ENCODE measurements around the gene ANKRD60. TPM values are rescaled to one million over a fixed set of nuclear protein-coding genes. Genes with fewer than 3 reads are reported as not detected.
A peak's percentile ranks its signal among the peaks of the same experiment; 100 is the strongest.

ANKRD60 gene
- total and polyA plus RNA-seq, 2 of the 4 experiments (the other 2 are of a cell fraction): not detected

DNA sequence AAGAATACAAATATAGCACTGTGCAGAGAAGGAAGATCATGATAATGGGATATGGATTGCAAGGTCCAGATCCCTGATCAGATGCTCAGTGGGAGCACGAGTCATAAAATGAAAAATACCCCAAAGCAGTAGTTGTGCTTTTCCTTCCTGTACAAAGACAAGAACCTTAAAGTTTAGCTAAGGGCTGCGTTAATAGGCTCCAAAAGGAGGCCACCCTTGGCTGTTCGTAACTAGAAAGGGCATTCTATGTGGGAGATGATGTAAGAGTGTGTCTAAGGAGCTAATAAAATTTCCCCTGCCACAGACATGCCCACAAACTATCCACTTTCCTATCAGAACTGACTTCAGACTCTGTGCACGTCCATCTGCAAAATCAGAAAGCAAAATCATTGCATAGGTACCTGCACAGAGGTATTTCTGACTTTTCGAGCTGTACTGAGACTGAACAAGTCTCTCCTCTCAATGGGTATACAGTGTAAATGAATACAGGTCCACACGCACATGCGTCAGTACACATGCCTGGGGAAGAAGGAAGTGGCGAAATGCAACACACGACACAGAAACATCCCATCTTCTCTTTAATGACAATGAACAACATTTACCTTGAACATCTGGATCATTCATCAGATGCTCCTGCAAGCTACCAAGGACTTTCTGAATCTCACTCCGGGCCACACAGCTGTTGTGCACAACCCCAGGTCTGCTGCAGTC, 16.9 kb upstream of the ANKRD60 start:
- no peak overlapping the region for H4K8ac ChIP-seq (ENCODE audit: low read depth in 2 of 2, low read length in 2 of 2)
- no peaks in the 10 kb centered on the region for H3K9me3 ChIP-seq (ENCODE audit: control insufficient read depth, insufficient read depth, low read length)
- no peak overlapping the region for H2BK20ac ChIP-seq (ENCODE audit: low read depth, low read length)
- no peak overlapping the region; the same call in 1 of the 2 replicates for H3K14ac ChIP-seq (replicated peaks; ENCODE audit: low read depth, low read length)
- intact Hi-C loops (cut with micrococcal nuclease): no loop called here
- H3K27me3 ChIP-seq (ENCODE audit: control insufficient read depth, insufficient read depth, low read length): no peaks in the 10 kb centered on the region
- H2AFZ ChIP-seq (replicated peaks; ENCODE audit: low read length, poor library complexity): no peak overlapping the region
- H3K36me3 ChIP-seq (ENCODE audit: control insufficient read depth, insufficient read depth, low read length): peaks cover 38% of the 10 kb centered on the region
- peak overlapping the region; percentile 5; the same call in 1 of the 2 replicates for H3K4ac ChIP-seq (ENCODE audit: low read depth, low read length)
- H4K91ac ChIP-seq (ENCODE audit: insufficient read depth, low read depth, low read length): no peak overlapping the region
- H3K4me2 ChIP-seq (ENCODE audit: low read depth, low read length): no peak overlapping the region
- no peak overlapping the region for H2BK5ac ChIP-seq (ENCODE audit: low read depth, low read length, poor library complexity, severe bottlenecking)
- CTCF ChIA-PET: interaction anchor here (0.6 to 0.8 kb wide), 2 partner anchors 9 to 400 kb away, joined by 3 read pairs; no protein-coding TSS in a partner anchor
- no peak overlapping the region for H2AK9ac ChIP-seq (replicated peaks; ENCODE audit: low read depth, low read length, poor library complexity)
- H3K9me1 ChIP-seq (ENCODE audit: insufficient read depth, low read length): peaks cover 23% of the 10 kb centered on the region
- in situ Hi-C loops (cut with MboI; ENCODE audit: low sequenced_read_pairs): loop anchor here (25.0 kb wide), 1 partner anchor 792 kb away; the partner anchor contains the start of genes ATP5F1E and PRELID3B
- POLR2A ChIA-PET (ENCODE audit: unreplicated experiment): no interaction called here
- no peak overlapping the region for H3K56ac ChIP-seq (ENCODE audit: extremely low read depth, insufficient read depth, low read length)
- dilution Hi-C loops (cut with HindIII; ENCODE audit: low sequenced_read_pairs, unreplicated experiment): loop anchor here (25.0 kb wide), 1 partner anchor 417 kb away; the partner anchor contains the start of gene STX16
- no peak overlapping the region for H3K27ac ChIP-seq (ENCODE audit: insufficient read depth, low read length)
- H3K9ac ChIP-seq (ENCODE audit: low read depth, low read length): no peak overlapping the region
- H3K4me1 ChIP-seq (ENCODE audit: control insufficient read depth, insufficient read depth, low read length): peaks cover 9% of the 10 kb centered on the region
- 83% methylated on average over 1 of the region's 10 CpGs; no CpG with 5 or more reads in 1 of the 2 experiments for WGBS, 2 experiments (ENCODE audit: extremely low coverage in 2 of 2, insufficient read length in 1 of 2)
- H4K20me1 ChIP-seq (ENCODE audit: insufficient read depth, low read length): no peaks in the 10 kb centered on the region
- H3K18ac ChIP-seq (ENCODE audit: low read depth, low read length): no peak overlapping the region
- TF ChIP-seq NFE2L2 (IDR thresholded peaks at IDR 0.05; ENCODE audit: low read depth, low read length) (no peak), MAFK (IDR thresholded peaks at IDR 0.05; ENCODE audit: low read depth, low read length) (no peak), POLR2A (IDR thresholded peaks at IDR 0.05; ENCODE audit: low read depth, low read length) (no peak), RAD21 (IDR thresholded peaks at IDR 0.05; ENCODE audit: low read length) (no peak)
- TF ChIP-seq, protein P1, sequence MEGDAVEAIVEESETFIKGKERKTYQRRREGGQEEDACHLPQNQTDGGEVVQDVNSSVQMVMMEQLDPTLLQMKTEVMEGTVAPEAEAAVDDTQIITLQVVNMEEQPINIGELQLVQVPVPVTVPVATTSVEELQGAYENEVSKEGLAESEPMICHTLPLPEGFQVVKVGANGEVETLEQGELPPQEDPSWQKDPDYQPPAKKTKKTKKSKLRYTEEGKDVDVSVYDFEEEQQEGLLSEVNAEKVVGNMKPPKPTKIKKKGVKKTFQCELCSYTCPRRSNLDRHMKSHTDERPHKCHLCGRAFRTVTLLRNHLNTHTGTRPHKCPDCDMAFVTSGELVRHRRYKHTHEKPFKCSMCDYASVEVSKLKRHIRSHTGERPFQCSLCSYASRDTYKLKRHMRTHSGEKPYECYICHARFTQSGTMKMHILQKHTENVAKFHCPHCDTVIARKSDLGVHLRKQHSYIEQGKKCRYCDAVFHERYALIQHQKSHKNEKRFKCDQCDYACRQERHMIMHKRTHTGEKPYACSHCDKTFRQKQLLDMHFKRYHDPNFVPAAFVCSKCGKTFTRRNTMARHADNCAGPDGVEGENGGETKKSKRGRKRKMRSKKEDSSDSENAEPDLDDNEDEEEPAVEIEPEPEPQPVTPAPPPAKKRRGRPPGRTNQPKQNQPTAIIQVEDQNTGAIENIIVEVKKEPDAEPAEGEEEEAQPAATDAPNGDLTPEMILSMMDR (conservative IDR thresholded peaks at IDR 0.05; ENCODE audit: low read depth, low read length): no peak
- no peak overlapping the region for H2AK5ac ChIP-seq (ENCODE audit: low read depth, low read length)
- H2BK120ac ChIP-seq (ENCODE audit: low read depth, low read length): no peak overlapping the region
- ATAC-seq (ENCODE audit: low read depth) (no peak), DNase-seq (no peak)
- no peak overlapping the region for H2BK15ac ChIP-seq (ENCODE audit: low read depth, low read length)
- BruUV-seq (replicated peaks): no TSS peak
- H3K4me3 ChIP-seq (ENCODE audit: insufficient read depth, low read depth, low read length): no peak overlapping the region
- H3K79me1 ChIP-seq (ENCODE audit: low read depth in 1 of 2, low read length in 2 of 2): peaks cover 6 to 27% of the 10 kb centered on the region in 2 experiments; a peak in 2 of 4 replicates
- H3K23ac ChIP-seq (ENCODE audit: low read depth, low read length): no peak overlapping the region
- no peak overlapping the region for H4K5ac ChIP-seq (ENCODE audit: low read depth, low read length)

Measured in IMR-90 (cell line).